GM21381 (cell line): ENCODE data around the gene PCSK9.

Experiments
- ATAC-seq: cut with Tn5 transposase; IDR thresholded peaks from one replicate; pipeline ENCODE4 v1.9.1; 2021; ENCODE audit warnings: mild to moderate bottlenecking, moderate library complexity; ENCODE audit not compliant: unreplicated experiment

PCSK9 gene

DNA sequence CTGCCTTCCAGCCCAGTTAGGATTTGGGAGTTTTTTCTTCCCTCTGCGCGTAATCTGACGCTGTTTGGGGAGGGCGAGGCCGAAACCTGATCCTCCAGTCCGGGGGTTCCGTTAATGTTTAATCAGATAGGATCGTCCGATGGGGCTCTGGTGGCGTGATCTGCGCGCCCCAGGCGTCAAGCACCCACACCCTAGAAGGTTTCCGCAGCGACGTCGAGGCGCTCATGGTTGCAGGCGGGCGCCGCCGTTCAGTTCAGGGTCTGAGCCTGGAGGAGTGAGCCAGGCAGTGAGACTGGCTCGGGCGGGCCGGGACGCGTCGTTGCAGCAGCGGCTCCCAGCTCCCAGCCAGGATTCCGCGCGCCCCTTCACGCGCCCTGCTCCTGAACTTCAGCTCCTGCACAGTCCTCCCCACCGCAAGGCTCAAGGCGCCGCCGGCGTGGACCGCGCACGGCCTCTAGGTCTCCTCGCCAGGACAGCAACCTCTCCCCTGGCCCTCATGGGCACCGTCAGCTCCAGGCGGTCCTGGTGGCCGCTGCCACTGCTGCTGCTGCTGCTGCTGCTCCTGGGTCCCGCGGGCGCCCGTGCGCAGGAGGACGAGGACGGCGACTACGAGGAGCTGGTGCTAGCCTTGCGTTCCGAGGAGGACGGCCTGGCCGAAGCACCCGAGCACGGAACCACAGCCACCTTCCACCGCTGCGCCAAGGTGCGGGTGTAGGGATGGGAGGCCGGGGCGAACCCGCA is at the start of gene PCSK9:
Gene PCSK9, plus strand, starts transcription at position 207 of the 741 bp plus-strand sequence. Its CDS starts 290 bp downstream, at position 497.
- no peak for ATAC-seq

- ATAC-seq: no peak
Measured at GRCh38 chr1:54989968-54990810, 49.2 kb upstream of the PCSK9 start.

- ATAC-seq: no peak
Measured at GRCh38 chr1:54990916-54991315, 48.4 kb upstream of the PCSK9 start.

DNA sequence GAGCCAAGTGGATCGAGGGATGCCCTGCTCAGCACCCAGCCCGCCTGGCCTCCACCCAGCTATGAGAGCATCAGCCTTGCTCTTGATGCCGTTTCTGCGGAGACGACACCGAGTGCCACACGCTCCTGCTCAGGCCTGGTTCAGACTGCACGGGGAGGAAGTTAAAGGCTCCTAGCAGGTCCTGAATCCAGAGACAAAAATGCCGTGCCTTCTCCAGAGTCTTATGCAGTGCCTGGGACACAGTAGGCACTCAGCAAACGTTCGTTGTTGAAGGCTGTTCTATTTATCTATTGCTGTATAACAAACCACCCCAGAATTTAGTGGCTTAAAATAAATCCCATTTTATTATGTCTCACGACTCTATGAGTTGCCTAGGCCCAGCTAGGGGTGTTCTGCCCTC is 47.4 kb upstream of the PCSK9 start:
- no peak for ATAC-seq

DNA sequence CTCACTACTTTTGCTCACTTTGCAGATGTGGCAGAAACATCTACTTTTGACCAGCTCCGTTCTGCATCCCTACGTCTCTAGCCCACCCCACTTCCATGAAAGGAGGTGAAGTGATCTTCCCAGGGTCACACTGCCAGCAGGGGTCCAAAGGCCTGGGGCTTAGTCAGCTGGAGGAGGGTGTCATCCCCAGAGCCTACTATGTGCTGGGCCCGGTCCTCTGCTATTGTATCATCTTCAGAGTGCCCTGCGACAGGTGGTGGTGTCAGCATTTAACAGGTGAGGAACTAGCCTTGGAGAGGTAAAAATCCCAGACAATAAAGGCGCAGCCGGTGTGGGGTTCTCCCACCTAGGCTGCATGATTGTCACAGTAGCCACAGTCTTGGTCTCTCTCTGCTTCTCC is 46.2 kb upstream of the PCSK9 start:
- no peak for ATAC-seq

- ATAC-seq: no peak
Measured at GRCh38 chr1:54994355-54994990, 44.9 kb upstream of the PCSK9 start.

GRCh38 chr1:54995013-54995760 is 44.2 kb upstream of the PCSK9 start:
- ATAC-seq: no peak

DNA sequence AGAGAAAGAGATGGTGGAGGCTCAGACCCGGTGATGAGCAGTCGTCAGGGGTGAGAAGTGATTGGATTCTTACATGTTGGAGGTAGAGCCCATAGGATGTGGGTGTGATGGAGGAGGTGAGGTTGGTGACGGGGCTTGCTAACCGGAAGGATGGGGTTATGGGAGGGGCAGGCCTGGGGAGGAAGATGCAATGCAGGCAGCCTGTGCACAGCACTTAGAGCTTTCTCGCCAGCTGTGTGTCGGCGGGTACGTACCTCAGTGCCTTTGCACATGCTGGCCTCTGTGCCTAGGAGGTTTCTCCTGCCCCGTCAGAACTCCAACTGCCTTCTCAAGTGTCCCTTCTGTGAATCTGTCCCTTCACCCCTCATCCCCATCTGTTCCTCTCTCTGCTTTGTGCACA is 43.5 kb upstream of the PCSK9 start:
- no peak for ATAC-seq

DNA sequence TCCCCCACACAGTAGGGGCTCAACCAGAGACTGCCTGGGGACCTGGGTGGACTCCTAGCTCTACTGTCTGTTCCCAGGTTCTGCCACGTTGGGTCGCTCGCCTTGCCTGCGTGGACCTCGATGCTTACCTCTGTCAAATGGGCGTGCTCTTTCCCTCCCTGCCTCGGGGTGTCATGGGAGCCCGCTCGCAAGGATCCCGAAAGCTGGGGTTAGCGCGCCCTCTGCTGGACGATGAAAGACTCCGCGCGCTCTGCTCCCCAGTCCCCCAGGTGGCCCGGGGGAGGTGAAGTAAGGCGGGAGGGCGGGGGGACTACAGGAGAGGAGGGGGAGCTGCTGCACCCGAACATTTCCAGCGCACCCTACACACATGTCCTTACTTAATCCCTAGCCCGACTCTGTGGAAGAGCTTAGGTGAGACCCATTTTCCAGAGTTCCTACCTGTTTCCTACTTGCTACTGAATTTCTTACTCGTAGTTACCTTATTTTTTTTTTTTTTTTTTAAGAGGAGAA is 42.9 kb upstream of the PCSK9 start:
- peak; percentile 77 for ATAC-seq

DNA sequence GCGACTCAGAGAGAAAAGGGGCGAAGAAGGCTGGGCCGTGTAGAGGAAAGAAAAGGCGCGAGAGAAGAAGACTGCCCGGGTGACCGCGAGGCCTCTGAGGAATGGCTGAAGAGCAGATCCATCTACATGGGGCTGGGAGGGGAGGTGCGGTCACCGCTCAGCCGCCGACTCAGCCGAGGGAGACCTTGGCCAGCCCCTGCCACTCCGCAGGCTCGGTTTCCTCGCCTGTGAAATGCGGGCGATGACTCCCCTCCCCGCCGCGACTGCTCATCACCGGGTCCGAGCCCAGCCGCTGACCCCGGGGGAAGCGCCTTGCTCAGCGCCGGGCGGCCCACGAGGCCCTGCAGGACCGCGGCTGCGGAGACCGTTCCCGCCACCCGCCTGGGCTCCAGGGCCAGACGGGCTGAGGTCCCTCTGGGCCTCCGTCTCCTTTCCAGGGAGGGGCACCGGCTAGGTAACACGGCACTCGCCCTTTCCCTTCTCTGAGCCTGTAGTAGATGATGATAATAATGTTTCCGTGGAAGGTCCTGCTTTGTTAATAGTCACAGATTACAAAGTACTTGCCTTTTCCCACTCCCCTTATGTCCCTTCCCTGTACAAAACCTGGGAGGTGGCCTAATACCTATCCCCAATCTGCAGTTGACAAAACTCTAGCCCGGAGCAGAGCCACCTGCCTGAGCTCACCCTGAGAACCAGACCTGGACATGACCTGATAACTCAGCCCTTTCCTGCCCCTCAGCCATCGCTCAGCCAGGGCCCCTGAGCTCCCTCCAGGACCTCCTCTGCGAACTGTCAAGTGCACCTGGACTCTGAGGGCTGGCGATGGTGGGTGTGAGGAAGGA is 42.3 kb upstream of the PCSK9 start:
- ATAC-seq: no peak

DNA sequence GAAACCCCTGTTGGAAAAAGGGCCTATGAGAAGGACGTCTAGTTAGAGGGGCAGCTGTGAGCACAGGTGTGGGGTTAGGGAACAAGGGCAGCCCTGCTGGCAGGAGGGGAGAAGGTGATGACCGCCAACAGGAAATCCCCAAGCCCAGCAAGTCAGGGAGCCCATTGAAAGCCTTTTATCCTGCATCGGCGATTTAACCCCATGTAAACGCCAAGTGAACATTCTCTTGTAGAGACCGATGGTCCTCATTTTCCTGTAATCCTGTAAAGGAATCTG is 41.7 kb upstream of the PCSK9 start:
- ATAC-seq: no peak

DNA sequence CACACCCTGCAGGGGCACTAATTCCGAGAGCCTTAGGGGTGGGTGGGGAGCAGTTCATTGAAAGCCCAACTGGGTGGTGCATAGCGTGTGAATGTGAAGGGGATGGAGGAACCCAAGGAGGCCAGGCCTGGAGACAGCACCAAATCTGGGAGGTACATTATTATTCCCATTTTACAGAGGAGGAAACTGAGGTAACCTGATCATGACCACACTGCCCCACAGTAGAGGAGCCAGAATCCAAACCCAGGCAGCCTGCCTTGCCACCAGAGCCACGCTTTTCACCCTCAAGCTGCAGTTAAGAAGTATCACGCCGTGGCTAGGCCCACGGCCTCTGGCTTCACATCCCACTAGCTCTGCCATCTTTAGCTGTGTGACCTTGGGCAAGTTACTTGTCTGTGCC is 41.2 kb upstream of the PCSK9 start:
- ATAC-seq: no peak

DNA sequence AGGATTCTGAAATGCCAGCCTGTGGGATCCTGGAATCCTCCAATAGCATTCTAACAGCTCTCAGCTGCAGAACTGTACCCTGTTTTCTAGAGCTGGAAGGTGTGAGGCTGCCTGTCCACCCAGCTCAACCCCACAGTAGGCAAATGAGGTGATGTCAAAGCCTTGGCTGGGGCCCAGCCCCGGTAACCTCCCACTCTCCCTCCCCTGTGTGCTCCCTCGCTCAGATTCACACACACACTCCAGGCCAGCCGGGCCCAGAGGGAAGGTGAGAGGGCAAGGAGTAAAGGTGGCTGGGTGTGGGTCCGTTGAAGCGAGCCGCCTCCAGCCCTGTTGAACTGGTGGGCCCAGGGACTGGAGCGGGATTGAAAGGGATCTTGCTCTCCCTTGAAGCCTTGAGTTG is 40.7 kb upstream of the PCSK9 start, which contains the start of gene BSND:
Gene BSND, plus strand, starts transcription at position 257 of the 400 bp plus-strand sequence. CDS start 254 bp downstream, outside the sequence.
- ATAC-seq: no peak

DNA sequence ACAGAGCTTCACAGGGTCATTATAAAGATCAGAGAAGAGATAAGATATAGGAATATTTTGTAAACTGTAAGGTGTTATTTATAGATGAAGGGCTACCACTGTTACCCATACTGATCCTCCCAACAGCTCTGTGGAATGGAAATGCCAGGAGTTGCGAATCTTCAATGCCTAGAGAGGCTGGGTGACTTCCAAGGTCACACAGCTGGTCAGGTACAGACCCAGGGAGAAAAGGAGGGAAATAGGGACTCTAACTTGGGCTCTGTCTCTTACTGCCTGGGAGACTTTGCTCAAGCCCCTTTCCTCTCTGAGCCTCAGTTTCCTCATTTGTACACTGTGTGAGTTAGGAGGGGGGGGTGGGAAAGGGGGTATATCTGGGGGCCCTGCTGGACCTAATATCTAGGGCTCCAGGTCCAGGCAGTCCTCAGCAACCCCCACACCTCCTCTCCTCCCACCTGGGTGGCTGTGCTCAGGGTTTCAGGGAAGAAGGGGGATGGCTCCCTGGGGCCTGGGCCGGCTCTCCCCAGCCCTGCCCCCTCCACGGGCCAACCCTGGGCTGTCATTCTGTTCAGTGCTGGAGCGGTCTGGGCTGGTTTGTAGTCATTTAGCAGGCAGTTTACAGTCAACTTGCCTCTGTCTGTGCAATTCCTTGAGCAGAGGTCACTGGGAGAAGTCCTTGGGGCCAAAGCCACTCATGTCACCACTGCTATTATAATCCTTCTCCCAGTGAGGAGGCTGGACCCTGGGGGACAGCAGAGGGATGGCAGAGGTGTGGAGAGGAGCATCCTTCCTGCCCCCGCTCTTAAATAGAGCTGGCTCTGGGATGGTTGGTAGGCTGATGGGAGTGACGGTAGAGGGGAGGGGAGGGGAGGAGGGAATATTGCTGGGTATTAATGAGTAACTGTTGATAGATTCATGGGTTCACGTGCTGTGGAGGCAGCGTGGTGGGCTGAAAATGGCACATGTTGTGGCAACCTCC is 39.0 kb upstream of the PCSK9 start:
- no peak for ATAC-seq

- no peak for ATAC-seq
Measured at GRCh38 chr1:55001311-55001710, 38.0 kb upstream of the PCSK9 start.

- no peak for ATAC-seq
Measured at GRCh38 chr1:55002686-55003085, 36.7 kb upstream of the PCSK9 start.

- no peak for ATAC-seq
Measured at GRCh38 chr1:55005351-55006140, 33.8 kb upstream of the PCSK9 start.

DNA sequence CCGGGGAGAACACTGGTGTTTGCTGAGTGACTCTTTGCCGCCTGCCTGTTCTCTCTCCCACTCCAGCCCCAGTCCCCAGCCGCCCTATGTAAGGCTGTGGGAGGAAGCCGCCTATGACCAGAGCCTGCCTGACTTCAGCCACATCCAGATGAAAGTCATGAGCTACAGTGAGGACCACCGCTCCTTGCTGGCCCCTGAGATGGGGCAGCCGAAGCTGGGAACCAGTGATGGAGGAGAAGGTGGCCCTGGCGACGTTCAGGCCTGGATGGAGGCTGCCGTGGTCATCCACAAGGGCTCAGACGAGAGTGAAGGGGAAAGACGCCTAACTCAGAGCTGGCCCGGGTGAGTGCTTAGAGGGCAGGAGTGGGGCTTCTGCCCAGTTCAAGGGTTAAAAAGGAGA is 32.4 kb upstream of the PCSK9 start:
- ATAC-seq: no peak
